SH-SY5Y (cell line): Measurements from ENCODE around the gene BAZ2B.

ENCODE experiments used
- GATA2 ChIP-seq: IDR thresholded peaks from 2 replicates; pipeline ENCODE4 v1.6.1; 2011; ENCODE audit warnings: mild to moderate bottlenecking, low read depth, low read length
- GATA3 ChIP-seq: IDR thresholded peaks from 2 replicates; pipeline ENCODE4 v1.6.1; 2011; ENCODE audit warnings: low read depth, mild to moderate bottlenecking, low read length, moderate library complexity

The BAZ2B gene

DNA sequence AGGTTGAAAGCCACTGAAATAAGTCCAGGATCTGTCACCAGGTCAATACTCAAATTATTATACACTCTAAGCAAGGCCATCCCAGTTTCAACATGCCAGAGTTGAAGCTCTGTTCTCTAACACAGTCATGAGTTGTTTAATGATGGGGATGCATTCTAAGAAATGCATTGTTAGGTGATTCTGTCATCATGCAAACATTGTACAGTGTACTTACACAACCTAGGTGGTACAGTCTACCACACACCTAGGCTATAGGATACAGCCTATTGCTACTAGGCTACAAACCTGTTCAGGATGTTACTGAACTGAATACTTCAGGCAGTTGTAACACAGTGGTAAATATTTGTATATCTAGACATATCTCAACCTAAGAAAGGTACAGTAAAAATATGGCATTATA is 162.2 kb downstream of the BAZ2B start:
- TF ChIP-seq GATA3 (no peak), GATA2 (no peak)

DNA sequence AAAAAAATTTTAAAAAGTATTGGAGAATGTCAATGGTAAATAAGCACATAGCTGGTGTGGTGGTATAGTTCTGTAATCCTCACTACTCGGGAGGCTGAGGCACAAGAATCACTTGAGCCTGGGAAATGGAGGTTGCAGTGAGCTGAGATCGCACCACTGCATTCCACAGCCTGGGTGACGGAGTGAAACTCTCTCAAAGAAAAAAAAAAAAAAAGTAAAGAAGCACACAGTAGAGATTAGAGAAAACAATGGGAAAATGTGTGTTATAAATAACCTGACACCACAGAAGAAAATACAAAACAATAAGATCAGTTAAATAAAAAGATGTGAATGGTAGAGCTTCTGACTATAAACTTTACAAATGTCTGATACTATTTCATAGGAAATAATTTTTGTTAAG is 166.2 kb downstream of the BAZ2B start:
- TF ChIP-seq GATA3 (no peak), GATA2 (no peak)

DNA sequence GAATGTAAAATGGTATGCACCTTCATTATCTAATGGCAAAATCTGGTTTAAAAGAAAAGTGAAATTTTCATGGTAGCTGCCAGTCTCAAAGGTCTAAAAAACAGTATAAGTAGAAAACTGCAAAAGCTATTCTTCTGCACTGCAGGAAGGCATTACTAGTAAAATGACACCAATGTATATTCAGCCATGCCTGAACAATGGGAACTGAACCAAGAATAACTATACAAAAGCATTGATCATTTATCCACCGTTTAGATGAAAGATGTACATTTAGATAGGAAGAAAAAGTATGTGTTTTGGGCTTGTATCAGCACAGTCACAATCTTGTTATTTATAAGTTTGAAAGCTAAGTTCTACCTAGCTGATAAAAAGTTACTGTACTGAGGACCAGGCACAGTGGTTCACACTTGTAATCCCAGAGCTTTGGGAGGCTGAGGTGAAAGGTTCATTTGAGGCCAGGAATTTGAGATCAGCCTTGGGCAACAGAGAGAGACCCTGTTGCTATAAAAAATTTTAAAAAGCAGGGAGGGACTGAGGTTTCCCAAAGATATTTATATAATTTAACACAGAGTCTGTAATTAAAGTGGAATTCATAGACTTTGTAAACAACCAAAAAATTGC is 166.7 kb downstream of the BAZ2B start:
- TF ChIP-seq GATA3 (no peak), GATA2 (no peak)

DNA sequence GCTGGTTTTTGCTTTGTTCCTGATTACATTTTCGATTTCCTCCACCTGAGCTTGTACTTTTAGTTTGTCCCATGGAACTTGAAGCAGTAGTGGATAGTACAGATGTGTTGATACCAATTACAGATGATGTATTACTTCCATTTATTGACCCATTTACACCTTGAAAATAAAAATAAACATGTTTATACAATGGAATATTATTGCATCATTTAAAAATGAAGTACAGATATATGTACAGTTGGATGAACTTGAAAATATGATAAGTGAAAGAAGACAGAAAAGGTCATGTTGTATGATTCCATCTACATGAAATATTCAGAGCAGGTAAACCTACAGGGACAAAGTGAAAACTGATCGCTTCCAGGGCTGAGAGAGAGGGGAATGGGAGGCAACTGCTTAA is 169.5 kb downstream of the BAZ2B start:
- TF ChIP-seq GATA2, result no peak
- no peak for TF ChIP-seq GATA3

DNA sequence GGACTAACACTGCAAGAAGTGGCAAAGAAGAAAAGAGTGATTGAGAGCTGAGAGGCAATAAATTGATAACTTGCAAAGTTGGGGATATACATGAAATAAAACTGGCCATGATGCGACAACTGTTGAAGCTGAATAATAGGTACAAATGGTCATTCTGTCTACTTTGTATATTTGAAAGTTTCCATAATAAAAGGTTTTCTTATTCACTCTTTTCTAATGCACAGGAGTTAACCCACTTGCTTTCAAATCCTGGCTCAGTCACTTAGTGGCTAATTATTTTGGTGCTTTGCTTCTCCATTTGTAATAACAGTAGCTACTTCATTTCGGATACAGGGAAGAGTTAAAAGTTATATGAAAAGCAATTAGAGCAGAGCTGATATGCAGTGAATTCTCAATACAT is 170.1 kb downstream of the BAZ2B start:
- TF ChIP-seq GATA2, result no peak
- no peak for TF ChIP-seq GATA3

DNA sequence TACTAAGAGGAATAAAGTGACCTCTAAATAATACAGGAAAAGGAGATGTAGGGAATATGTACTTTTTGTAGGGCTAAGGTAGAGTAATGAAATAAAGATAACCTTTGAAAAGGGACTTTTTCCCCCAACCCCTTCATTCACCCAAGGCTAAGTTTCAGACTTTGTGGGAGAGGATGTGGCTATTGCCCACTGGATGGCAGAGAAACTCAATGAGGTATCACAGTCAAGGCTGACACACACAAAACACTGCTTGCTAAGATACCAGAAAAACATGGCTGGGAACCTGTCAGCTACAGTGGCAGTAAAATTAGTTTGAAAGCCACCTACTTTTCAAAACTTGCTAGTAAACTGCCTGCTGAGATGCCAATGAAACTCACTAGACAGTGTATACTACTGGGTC is 171.0 kb downstream of the BAZ2B start:
- TF ChIP-seq GATA2 (no peak), GATA3 (no peak)

DNA sequence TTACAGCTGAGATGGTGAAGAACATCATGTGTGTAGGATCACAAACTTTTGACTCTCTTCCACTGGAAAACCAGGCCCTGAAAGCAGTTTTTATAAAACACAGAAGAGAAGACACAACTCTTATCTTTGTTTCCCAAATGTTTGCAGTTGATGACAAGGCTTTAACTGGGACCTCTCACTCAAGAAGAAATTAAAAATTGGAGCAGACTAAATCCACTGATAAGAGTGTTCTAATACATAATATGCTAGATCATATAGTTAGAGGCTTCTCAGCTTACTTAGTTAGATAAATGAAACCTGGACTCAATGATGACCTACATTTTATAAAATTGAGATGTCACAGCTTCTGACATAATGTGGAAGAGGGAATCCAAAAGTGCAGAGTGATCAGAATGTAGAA is 171.6 kb downstream of the BAZ2B start:
- TF ChIP-seq GATA2 (no peak), GATA3 (no peak)

DNA sequence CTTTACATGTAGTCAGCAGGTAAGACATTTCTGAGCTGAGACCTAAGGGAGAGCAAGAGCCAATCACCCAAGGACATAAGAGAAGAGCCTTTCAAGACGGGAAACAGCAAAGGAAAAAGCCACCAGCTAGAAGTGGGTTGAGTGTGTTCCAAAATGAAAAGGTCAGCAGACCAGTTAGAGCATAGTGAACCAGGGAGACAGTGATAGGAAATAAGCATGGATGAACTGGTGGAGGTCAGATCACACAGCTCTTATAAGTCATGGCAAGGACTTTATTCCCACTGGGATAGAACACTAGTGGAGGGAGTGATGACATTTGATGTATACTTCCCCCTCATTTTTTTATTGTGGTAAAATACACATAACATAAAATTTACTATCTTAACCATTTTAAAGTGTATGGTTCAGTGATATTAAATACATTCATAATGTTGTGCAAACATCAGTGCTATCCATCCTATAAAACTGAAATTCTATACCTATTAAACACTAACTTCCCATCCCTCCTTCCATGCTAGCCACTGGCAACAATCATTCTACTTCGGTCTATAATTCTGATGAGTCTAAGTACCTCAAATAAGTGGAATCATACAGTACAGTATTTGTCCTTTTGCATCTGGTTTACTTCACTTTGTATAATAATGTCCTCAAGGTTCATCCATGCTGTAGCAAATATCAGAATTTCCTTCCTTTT is 174.0 kb downstream of the BAZ2B start:
- TF ChIP-seq GATA2 (no peak), GATA3 (no peak)

DNA sequence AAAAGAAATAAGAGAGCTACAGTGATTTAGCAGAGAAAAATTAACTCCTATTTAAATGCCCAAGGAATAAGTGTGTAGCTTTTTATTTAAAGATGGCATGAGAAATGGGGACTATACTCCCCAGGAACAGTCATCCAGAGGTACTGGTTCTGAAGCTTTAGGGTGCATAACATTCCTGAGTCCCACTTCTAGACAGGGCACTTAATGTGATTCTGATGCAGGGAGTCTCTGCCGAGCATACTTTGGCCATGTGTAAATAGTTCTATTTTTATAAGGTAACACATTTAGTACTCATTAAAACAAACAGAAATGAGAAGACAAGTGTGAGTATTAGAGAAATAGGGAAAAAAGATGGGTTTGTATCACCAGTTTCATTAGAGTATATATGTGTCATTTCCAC is 175.2 kb downstream of the BAZ2B start:
- no peak for TF ChIP-seq GATA3
- TF ChIP-seq GATA2, result no peak

DNA sequence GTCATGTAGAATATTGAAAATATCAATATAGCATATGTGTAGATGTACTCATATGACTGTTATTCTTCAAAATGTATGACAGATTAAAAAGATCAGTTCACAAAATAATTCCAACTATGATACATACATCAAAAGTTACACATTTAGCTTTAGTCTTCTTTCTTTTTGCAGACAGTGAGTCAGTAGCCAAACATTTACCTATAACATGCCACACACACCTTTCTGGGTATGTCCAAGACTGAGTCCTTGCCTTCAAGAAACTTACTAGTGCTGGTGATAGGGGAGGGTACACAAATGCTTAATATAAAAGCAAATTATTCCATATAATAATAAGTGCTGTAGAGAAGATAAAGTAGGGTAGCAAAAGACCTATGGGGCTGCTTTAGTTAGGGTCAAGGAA is 176.9 kb downstream of the BAZ2B start:
- no peak for TF ChIP-seq GATA3
- no peak for TF ChIP-seq GATA2

DNA sequence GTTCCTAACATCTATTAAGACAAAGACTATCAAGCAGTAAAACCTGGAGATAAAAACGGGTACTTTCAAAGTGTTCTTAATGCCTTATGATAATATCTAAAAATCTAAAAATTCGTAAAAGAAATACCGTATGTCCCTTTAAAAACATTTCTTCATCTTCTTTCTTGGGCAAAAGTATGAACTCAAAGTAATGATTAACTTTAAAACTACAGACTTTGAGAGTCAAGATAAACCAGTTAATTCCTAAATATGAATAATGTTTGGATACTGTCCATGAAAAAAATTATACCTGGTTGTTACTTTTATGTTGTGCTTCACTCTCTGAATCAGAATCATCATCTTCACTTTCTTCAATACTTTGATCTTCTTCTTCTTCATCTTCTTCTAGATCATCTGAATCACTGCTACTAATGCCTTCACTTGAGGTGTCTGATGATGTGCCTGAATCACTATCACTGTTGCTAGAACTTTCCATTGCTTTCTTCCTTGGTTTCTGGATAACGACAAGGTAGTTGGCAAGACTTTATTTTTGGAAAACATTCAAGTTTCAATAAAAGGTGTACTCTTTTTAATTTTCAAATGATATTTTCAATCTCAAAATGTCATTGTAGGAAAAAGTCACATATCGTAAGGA is 177.5 kb downstream of the BAZ2B start:
- no peak for TF ChIP-seq GATA3
- TF ChIP-seq GATA2, result no peak

DNA sequence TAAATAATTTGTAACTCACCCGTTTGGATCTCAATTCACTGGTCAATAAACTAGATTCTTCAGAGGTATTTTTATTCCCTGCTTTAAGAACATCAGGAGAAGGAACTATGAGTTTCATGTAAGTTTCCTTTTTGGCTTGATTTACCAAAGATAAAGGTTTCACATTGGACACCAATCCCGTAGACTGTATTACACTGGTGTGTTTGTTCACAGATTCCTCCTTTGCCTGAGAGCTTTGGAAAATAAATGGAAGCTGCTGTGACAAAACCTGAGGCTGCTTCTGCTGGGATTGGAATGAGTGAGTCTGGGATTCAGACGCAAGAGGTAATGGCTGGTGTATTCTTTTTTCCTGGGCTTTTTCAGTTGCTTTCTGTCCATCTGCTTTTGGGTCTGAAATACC is 178.1 kb downstream of the BAZ2B start:
- TF ChIP-seq GATA3, result no peak
- no peak for TF ChIP-seq GATA2

DNA sequence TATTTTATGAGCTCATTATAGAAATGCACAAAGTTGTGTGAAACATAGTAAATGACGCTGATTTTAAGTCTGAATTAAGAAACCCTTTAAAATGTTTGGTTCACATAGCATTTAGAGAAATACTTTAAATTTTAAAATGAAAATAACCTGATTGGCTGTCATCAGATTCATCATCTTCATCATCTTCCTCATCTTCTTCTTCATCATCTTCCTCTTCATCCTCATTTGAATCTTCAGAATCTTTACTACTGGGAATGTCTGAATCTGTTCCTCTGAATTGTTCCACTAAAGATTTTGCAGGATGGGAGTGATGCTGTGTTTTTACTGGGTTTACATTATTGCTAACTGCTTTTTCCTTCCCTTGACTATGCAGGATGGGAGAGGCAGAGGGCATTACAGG is 183.7 kb downstream of the BAZ2B start:
- TF ChIP-seq GATA3 (no peak), GATA2 (no peak)

DNA sequence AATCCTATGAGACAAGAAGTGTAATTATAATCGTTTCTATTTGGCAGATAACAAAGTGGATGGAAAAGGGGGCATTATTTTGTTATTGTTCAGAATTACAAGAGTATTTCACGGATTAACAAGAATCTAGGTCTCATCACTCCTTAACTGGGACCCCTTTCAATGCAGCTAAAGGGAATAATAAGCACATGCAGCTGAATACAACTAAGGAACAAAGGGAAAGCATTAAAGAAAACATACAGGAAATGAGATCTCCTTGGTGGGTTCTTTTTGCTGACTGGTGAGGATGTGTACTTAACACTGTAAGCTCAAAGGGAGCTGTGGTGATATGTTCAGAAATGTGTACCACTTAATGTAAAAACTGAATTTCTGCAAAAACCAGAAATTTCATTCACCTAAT is 189.3 kb downstream of the BAZ2B start:
- no peak for TF ChIP-seq GATA3
- TF ChIP-seq GATA2, result no peak

DNA sequence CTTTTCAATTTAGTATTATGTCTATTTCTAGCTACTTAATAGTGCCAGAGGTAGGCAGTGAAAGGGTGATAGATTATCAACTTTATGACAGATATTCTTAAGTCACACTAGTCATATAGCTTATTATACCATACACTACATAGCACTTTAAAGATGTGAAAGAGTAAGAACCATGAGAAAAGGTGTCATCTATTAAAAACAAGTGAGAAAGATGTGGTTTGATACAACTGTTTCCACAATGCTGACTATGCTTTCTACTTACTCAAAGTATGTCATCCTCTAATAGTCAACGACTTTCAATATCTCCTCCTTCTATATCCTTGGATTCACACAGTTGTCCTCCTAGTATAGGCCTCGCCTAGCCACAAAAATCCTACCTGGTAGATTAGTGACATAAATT is 196.9 kb downstream of the BAZ2B start:
- TF ChIP-seq GATA2, result no peak

DNA sequence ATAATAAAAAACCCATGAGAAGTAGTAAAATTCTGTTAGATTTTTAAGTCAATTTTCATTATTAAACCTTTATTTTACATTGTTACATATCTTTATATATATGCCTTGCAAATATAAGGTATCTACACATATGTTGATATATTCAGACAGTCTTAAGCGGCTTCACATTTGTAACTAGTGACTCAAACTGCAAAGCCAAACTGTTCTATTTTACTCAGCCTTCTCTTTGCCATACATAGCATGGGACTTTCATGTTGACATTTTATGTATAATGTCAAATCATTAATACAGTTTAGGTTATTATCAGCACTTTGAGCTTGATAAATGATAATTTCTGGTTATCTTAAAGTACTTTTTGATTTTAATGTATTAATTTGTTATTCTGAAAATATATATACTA is 204.9 kb downstream of the BAZ2B start:
- TF ChIP-seq GATA3 (no peak), GATA2 (no peak)
